ENCODE measurements around the gene GRK6.
A peak's percentile ranks its signal among the peaks of the same experiment; 100 is the strongest.

The GRK6 gene

GRCh38 chr5:177450667-177451424 lies 24.4 kb downstream of the GRK6 start:
- DNase-seq: peak in 10 of 56 donors; percentile 19 to 51 (median 38)

- DNase-seq: peak in 39 of 56 donors; percentile 16 to 68 (median 41)
Observed at GRCh38 chr5:177452688-177453638, 26.5 kb downstream of the GRK6 start.

- peak in 23 of 56 donors; percentile 28 to 69 (median 52) for DNase-seq
Observed at GRCh38 chr5:177453852-177454396, 27.4 kb downstream of the GRK6 start.

GRCh38 chr5:177454397-177455035 lies 28.0 kb downstream of the GRK6 start:
- DNase-seq: peak; percentile 25 to 94 (median 72)

GRCh38 chr5:177455036-177455660 lies 28.7 kb downstream of the GRK6 start:
- DNase-seq: peak in 37 of 56 donors; percentile 15 to 70 (median 40)

GRCh38 chr5:177455661-177456590 lies 29.4 kb downstream of the GRK6 start:
- peak in 54 of 56 donors; percentile 23 to 88 (median 67) for DNase-seq

GRCh38 chr5:177456591-177456964 lies 30.1 kb downstream of the GRK6 start:
- DNase-seq: no peak

- peak in 52 of 56 donors; percentile 20 to 90 (median 75) for DNase-seq
Observed at GRCh38 chr5:177456976-177457851, 30.7 kb downstream of the GRK6 start.

- DNase-seq: no peak
Observed at GRCh38 chr5:177457852-177458681, 31.6 kb downstream of the GRK6 start.

- DNase-seq: peak in 17 of 56 donors; percentile 13 to 65 (median 32)
Observed at GRCh38 chr5:177458912-177459350, 32.5 kb downstream of the GRK6 start.

- DNase-seq: no peak
Observed at GRCh38 chr5:177459357-177459756, 32.9 kb downstream of the GRK6 start.

GRCh38 chr5:177459819-177460628 lies 33.5 kb downstream of the GRK6 start:
- DNase-seq: no peak

- DNase-seq: no peak
Observed at GRCh38 chr5:177462021-177462670, 35.7 kb downstream of the GRK6 start.

- no peak for DNase-seq
Observed at GRCh38 chr5:177465044-177465443, 38.6 kb downstream of the GRK6 start.

- DNase-seq: no peak
Observed at GRCh38 chr5:177466861-177467260, 40.4 kb downstream of the GRK6 start.

GRCh38 chr5:177467436-177467835 lies 41.0 kb downstream of the GRK6 start:
- no peak for DNase-seq
